IMR-90 (cell line): ENCODE data around the gene BIRC5.

Experiments used
- CEBPB ChIP-seq: IDR thresholded peaks from 2 replicates; pipeline ENCODE4 v1.6.1; 2012; ENCODE audit warnings: low read depth, low read length, improper control_type of control experiment
- CTCF ChIP-seq: conservative IDR thresholded peaks from 2 replicates; pipeline ENCODE4 v1.5.1; 2012; ENCODE audit warnings: mild to moderate bottlenecking, low read depth, low read length, improper control_type of control experiment
- ELK1 ChIP-seq: fragments of 150-350 bp; IDR thresholded peaks from 2 replicates; pipeline ENCODE4 v1.6.1; 2016; ENCODE audit warnings: low read depth, mild to moderate bottlenecking, low read length, moderate library complexity, borderline replicate concordance
- MAFK ChIP-seq: IDR thresholded peaks from 2 replicates; pipeline ENCODE4 v1.6.1; 2012; ENCODE audit warnings: low read depth, low read length, improper control_type of control experiment
- MXI1 ChIP-seq: IDR thresholded peaks from 2 replicates; pipeline ENCODE4 v1.6.1; 2012; ENCODE audit warnings: low read depth, mild to moderate bottlenecking, low read length, moderate library complexity, borderline replicate concordance
- POLR2A ChIP-seq: IDR thresholded peaks from 2 replicates; pipeline ENCODE4 v1.6.1; 2012; ENCODE audit warnings: mild to moderate bottlenecking, low read depth, low read length
- RAD21 ChIP-seq: IDR thresholded peaks from 2 replicates; pipeline ENCODE4 v1.6.1; 2012; ENCODE audit warnings: low read length, improper control_type of control experiment
- SMC3 ChIP-seq: fragments of 150-350 bp; IDR thresholded peaks from 2 replicates; pipeline ENCODE4 v1.6.1; 2016; ENCODE audit warnings: low read depth, mild to moderate bottlenecking, antibody characterized with exemption, low read length, moderate library complexity
- USF2 ChIP-seq: fragments of 150-350 bp; IDR thresholded peaks from 2 replicates; pipeline ENCODE4 v1.6.1; 2017; ENCODE audit warnings: mild to moderate bottlenecking, antibody characterized with exemption, low read length, low read depth

GRCh38 chr17:78182504-78182903, 31.5 kb upstream of the BIRC5 start:
- TF ChIP-seq CTCF (no peak), ELK1 (no peak), POLR2A (no peak), SMC3 (no peak), MAFK (no peak), USF2 (no peak), MXI1 (no peak), CEBPB (no peak), RAD21 (no peak)
